Epithelial cell of esophagus (primary cell): Measurements from ENCODE around the gene ULK4.

Experiments used
- DNase-seq: peaks from one replicate; pipeline ENCODE4 v3.0.0; 2010; ENCODE audit warnings: low read depth
- H3K4me3 ChIP-seq: 2 replicates; pipeline ENCODE4 v1.5.1; 2011; ENCODE audit warnings: mild to moderate bottlenecking, low read length, control low read depth
- CTCF ChIP-seq: IDR thresholded peaks from 2 replicates; pipeline ENCODE4 v1.5.1; 2011; ENCODE audit warnings: low read depth, mild to moderate bottlenecking, low read length, control low read depth, inconsistent platforms; ENCODE audit not compliant: insufficient read depth; ENCODE audit errors: missing control alignments

ULK4 gene

GRCh38 chr3:41441139-41441538, 520.8 kb downstream of the ULK4 start:
- TF ChIP-seq CTCF, result no peak
- no peak for DNase-seq
- no peak overlapping the region for H3K4me3 ChIP-seq

- TF ChIP-seq CTCF, result no peak
- H3K4me3 ChIP-seq, result no peak overlapping the region
- DNase-seq, result no peak
Measured at GRCh38 chr3:41436983-41437382, 524.9 kb downstream of the ULK4 start.

GRCh38 chr3:41434781-41435180, 527.1 kb downstream of the ULK4 start:
- no peak for DNase-seq
- H3K4me3 ChIP-seq, result no peak overlapping the region
- TF ChIP-seq CTCF, result no peak

GRCh38 chr3:41431386-41431785, 530.5 kb downstream of the ULK4 start:
- DNase-seq, result no peak
- no peak for TF ChIP-seq CTCF
- no peak overlapping the region for H3K4me3 ChIP-seq

GRCh38 chr3:41430886-41431285, 531.0 kb downstream of the ULK4 start:
- no peak for TF ChIP-seq CTCF
- H3K4me3 ChIP-seq, result no peak overlapping the region
- no peak for DNase-seq

- no peak for DNase-seq
- no peak for TF ChIP-seq CTCF
- H3K4me3 ChIP-seq, result no peak overlapping the region
Measured at GRCh38 chr3:41430391-41430790, 531.5 kb downstream of the ULK4 start.

GRCh38 chr3:41426485-41426884, 535.4 kb downstream of the ULK4 start:
- DNase-seq, result no peak
- no peak overlapping the region for H3K4me3 ChIP-seq
- no peak for TF ChIP-seq CTCF
